Hematopoietic multipotent progenitor cell treated with erythropoietin and hydrocortisone succinate and interleukin-3 and kit ligand, for 8 days (in vitro differentiated cells): ENCODE data around the gene BBS9.

Source experiments
- DNase-seq: peaks from one replicate; pipeline ENCODE4 v3.0.0-alpha.2; 2015

Gene BBS9

DNA sequence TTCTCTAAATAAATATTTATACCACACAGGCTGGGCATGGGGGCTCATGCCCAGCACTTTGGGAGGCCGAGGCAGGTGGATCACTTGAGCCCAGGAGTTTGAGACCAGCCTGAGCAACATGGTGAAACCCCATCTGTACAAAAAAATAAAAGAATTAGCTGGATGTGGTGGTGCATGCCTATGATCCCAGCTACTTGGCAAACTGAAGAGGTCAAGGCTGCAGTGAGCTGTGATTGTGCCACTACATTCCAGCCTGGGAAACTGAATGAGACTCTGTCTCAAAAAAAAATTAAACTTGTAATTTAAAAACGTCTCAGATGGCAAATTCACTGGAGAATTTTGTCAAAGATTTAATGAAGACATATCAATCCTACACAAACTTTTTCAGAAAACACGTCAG, 498.4 kb downstream of the BBS9 start:
- DNase-seq: no peak

- DNase-seq: no peak
These were observed 499.5 kb downstream of the BBS9 start for GRCh38 chr7:33628894-33629293.

DNA sequence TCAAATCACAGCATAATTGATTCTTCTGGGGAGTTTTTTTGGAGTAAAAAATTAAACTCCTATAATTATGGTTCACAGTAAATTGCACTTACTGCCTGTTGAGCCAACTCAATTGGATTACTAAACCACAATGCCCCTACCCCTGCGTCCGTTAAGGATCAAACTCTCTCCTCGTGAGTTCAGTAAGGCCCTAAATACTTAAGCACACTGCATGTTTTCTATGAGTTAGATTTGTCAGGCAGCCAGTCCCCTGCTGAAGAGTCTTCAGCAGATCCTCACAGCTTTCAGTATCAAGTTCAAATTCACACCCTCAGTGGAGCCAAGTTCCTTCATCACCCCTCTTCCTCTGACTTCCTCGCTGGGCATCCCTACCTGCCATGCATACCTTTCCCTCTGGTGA, 501.0 kb downstream of the BBS9 start:
- DNase-seq: no peak

GRCh38 chr7:33632322-33632721, 503.0 kb downstream of the BBS9 start:
- no peak for DNase-seq

DNA sequence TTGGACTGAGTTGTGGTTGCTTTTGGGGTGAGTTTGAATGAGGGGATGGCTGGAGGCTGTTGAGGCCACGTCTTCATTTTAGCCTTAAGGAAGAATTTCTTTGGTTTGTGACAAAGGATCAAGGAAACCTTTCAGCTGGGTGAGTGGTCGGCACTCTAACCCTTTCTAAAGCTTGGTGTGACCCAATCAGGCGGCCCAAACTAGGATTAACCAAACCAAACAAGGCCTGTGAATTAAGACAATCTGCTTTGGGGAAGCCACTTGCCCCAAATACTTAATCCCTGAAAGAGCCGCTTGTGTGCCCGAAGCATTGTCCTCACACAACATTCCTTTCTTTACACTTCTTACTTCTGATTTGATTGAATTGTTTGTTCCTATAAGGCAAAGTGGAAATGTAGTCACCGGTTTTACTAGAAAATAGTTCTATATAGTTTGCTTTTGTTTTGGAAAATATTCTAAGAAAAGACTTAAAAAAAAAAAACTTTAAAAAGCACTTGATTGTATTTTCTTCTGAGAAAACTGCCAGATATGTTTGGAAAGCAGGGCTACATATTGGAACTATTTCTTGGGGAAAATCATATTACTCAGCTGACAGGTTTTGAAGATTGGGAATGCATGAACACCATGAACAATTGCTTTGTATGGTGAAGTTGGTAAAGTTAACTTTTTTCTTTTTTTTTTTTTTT, 503.6 kb downstream of the BBS9 start:
- no peak for DNase-seq

DNA sequence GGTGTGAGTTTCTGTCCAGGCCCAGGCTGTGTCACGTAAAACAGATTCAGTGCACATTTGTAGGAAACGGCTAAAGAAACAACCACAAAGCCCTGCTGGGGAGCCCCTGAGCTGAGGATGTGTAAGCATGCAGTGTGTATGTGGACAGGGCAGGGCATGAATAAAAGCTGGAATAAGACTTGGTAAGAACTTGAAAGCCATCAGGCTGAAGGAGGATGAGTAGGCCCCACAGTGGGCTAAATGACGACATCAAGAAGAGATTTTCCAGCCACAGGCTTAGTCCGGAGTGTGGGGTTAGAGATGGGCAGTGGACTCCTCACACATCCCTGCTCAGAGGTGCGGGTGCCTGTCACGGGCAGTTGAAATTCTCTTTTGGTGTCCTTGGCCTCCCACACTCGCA, 505.2 kb downstream of the BBS9 start:
- DNase-seq: no peak

GRCh38 chr7:33636359-33636758, 507.0 kb downstream of the BBS9 start:
- DNase-seq: no peak

GRCh38 chr7:33639552-33640197, 510.3 kb downstream of the BBS9 start:
- no peak for DNase-seq

GRCh38 chr7:33640741-33641140, 511.4 kb downstream of the BBS9 start:
- no peak for DNase-seq

GRCh38 chr7:33642312-33642711, 512.9 kb downstream of the BBS9 start:
- no peak for DNase-seq

- no peak for DNase-seq
These were observed 514.2 kb downstream of the BBS9 start for GRCh38 chr7:33643530-33643929.

DNA sequence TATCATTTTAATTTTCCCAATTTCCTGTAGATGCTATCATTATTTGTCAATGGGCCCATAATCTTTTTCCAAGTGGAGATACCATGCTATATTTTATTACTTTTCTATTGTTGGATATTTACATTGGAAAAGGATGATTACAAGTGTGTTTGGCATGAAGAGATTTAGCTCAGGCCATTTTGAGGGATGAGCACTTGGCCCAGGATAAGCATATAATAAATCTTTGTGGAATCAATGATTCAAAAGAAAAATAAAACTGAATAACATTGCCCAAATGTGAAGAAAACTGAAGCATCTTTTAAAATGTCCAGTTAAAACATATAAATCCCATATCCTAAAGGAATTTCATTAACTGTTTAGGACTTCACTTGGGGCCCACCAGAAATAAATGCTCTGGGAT, 515.1 kb downstream of the BBS9 start:
- DNase-seq: no peak

GRCh38 chr7:33645104-33645503, 515.7 kb downstream of the BBS9 start:
- DNase-seq: no peak

- no peak for DNase-seq
These were observed 516.8 kb downstream of the BBS9 start for GRCh38 chr7:33646166-33646565.

DNA sequence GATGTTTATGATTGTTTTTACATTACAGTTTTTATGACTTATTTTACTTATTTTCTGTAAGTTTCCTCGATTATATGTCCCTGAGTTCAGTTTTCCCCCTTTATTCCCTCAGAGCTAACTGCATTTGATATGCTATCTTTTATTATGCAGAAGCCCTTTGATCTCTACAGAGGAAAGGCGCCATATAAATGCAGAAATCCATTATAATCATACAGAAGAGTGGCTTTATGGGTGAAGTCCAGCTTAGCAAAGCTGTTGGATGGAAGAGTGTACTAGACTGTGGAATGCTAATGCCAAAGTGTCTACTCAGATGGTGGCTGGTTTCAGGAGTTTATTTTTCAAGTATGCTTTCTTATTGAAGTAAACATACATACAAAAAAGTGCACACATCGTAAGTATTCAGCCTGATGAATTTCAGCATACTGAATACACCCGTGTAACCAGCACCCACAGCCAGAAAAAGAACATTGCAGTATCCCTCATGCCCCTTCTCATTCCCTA, 517.6 kb downstream of the BBS9 start:
- DNase-seq: no peak

GRCh38 chr7:33649476-33650441, 520.4 kb downstream of the BBS9 start:
- no peak for DNase-seq

DNA sequence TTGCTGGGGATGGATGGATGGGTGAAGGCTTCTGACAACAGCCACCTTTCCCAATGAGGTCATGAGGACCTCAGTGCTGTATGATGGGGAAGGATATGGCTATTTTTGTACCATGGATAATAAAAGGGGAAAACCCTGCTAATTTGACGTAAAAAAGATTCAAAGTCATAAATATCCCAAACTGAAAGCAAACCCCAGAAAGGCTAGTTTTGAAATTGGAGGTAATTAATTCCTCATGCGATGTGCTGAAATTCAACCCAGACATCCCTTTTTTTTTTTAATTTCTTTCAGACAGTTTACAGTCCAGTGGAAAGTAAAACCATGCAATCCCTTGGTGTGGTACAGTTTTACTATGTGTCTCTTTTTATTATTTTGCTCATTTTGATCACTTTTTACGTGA, 521.5 kb downstream of the BBS9 start:
- no peak for DNase-seq

- DNase-seq: no peak
These were observed 522.7 kb downstream of the BBS9 start for GRCh38 chr7:33651998-33652515.

DNA sequence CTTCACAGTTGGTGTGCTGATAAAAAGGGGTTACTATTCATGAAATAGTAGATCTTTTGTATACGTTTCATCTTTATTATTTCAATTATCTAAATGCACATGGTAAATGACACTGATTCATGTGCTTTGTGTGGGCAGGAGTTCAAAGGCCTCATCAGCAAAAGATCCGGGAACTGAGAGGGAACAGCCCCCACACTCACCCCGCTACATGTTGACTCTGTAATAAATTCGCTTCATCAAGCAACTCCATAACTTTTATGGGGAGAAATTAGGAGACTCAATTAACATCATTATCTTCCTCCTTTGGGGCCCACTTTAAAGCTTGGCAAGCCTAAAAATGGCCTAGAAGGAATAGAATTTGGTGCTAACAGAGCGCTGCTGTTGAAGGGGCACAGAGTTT, 525.3 kb downstream of the BBS9 start:
- DNase-seq: no peak
